Naive B cell (primary cell): Measurements from ENCODE around the gene CEP68. TPM values are rescaled to one million over a fixed set of nuclear protein-coding genes. Genes with fewer than 3 reads are reported as not detected.

Experiments used
- polyA plus RNA-seq, 6 donors: library from polyadenylated mRNA; unstranded; fragments of 300-500 nt; fragmentation: Illumina TruSeq; gene quantifications; one replicate each; pipeline ENCODE4 v1.2.3, GENCODE V29; 2021; ENCODE audit warnings: low read depth in 6 of 6

Gene CEP68
- polyA plus RNA-seq, 6 donors from 2014 or later, result 16.6 to 21.0 (median 18.6) TPM

Other genes with a start within 250 kb of the CEP68 start
- 1 to 10 TPM; 2.1 to 5.8 (median 3.0) TPM for gene SLC1A4, start 67.0 kb upstream of the CEP68 start, polyA plus RNA-seq
- 10 to 100 TPM; 53.4 to 92.2 (median 60.5) TPM for gene RAB1A, start 73.7 kb downstream of the CEP68 start, polyA plus RNA-seq
- gene ACTR2, start 171.4 kb downstream of the CEP68 start, polyA plus RNA-seq, result 100 to 1,000 TPM; 345 to 395 (median 383) TPM